Loucy (cell line): ENCODE measurements around the gene PLPP6.
A peak's percentile ranks its signal among the peaks of the same experiment; 100 is the strongest.

Experiments
- H2AFZ ChIP-seq: fragments of 200-600 bp; sonication (generic); 2 replicates; pipeline ENCODE4 v1.6.0; 2016; ENCODE audit warnings: antibody characterized with exemption, mild to moderate bottlenecking, low read length, moderate library complexity
- H3F3A ChIP-seq: fragments of 200-600 bp; 2 replicates; pipeline ENCODE4 v1.6.0; 2016; ENCODE audit warnings: antibody characterized with exemption, low read depth, mild to moderate bottlenecking
- H3K27me3 ChIP-seq: fragments of 200-600 bp; sonication (generic); 2 replicates; pipeline ENCODE4 v1.6.1; 2014; ENCODE audit warnings: low read length, mild to moderate bottlenecking; ENCODE audit not compliant: insufficient read depth, poor library complexity, severe bottlenecking
- H3K36me3 ChIP-seq: fragments of 200-600 bp; sonication (generic); 2 replicates; pipeline ENCODE4 v1.6.1; 2016; ENCODE audit warnings: low read length; ENCODE audit not compliant: insufficient read depth
- H3K4me1 ChIP-seq: fragments of 200-600 bp; sonication (generic); 2 replicates; pipeline ENCODE4 v1.5.1; 2014; ENCODE audit warnings: low read length, mild to moderate bottlenecking; ENCODE audit not compliant: insufficient read depth, poor library complexity, severe bottlenecking
- H3K4me2 ChIP-seq: fragments of 200-600 bp; sonication (generic); 2 replicates; pipeline ENCODE4 v1.6.0; 2014; ENCODE audit warnings: antibody characterized with exemption, low read length, low read depth, mild to moderate bottlenecking; ENCODE audit not compliant: poor library complexity, severe bottlenecking
- H3K4me3 ChIP-seq: fragments of 200-600 bp; sonication (generic); 2 replicates; pipeline ENCODE4 v1.5.1; 2014; ENCODE audit warnings: low read length, mild to moderate bottlenecking, mixed read lengths; ENCODE audit not compliant: poor library complexity, severe bottlenecking
- H3K79me2 ChIP-seq: fragments of 200-600 bp; sonication (generic); 2 replicates; pipeline ENCODE4 v1.6.1; 2014; ENCODE audit warnings: low read length; ENCODE audit not compliant: insufficient read depth
- H3K9ac ChIP-seq: fragments of 200-600 bp; sonication (generic); 2 replicates; pipeline ENCODE4 v1.6.0; 2014; ENCODE audit warnings: mild to moderate bottlenecking, low read depth, low read length, moderate library complexity; ENCODE audit not compliant: poor library complexity, severe bottlenecking
- H3K9me2 ChIP-seq: fragments of 200-600 bp; sonication (generic); replicated peaks from 2 replicates; pipeline ENCODE4 v1.6.1; 2016; ENCODE audit warnings: low read depth, low read length, mixed read lengths
- H3K9me3 ChIP-seq: fragments of 200-600 bp; sonication (generic); 2 replicates; pipeline ENCODE4 v1.6.1; 2014; ENCODE audit warnings: mild to moderate bottlenecking, antibody characterized with exemption, low read length, low read depth; ENCODE audit not compliant: insufficient read depth
- H4K20me1 ChIP-seq: fragments of 200-600 bp; sonication (generic); 2 replicates; pipeline ENCODE4 v1.6.0; 2014; ENCODE audit warnings: antibody characterized with exemption, low read length, mild to moderate bottlenecking; ENCODE audit not compliant: insufficient read depth, poor library complexity, severe bottlenecking
- EZH2phosphoT487 ChIP-seq: fragments of 200-600 bp; IDR thresholded peaks from 2 replicates; pipeline ENCODE4 v1.6.1; 2018; ENCODE audit warnings: antibody characterized with exemption, mild to moderate bottlenecking, moderate library complexity, borderline replicate concordance
- TF ChIP-seq, protein P1 (sequence below): fragments of 200-600 bp; sonication (generic); conservative IDR thresholded peaks from 2 replicates; pipeline ENCODE4 v1.5.1; 2014; ENCODE audit warnings: mild to moderate bottlenecking, antibody characterized with exemption, low read length

Gene PLPP6

DNA sequence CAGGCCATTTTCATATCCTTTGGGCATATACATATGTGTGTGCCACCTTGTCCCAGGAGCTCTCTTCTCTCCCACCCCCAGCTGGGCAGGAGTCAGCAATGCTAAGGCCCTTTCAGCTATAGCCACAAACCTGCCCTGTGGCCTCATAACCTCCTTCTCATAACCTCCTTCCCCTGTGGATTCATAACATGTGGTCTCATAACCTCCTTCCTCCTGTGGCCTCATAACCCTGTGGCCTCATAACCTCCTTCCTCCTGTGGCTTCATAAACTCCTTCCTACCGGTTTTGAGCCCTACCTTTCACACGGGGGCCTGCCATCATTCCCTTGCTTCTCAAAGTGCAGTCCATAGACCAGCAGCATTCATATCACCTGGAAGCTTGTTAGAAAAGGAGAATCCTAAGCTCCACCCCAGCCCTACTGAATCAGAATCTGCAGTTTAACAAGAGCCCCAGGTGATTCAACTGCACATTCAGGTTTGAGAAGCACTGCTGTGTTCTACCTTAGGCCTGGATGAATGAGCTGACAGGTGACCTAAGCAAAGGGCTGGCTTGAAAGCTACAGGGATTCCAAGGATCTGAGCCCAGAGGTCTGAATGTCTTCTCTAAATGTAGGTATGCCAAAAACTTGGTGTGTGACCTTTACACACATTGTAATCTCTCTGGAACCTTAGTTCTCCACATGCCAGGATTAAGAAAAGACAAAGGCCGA lies 41.9 kb upstream of the PLPP6 start:
- no peaks in the 10 kb centered on the region for H4K20me1 ChIP-seq
- TF ChIP-seq EZH2phosphoT487 = peak; percentile 96
- TF ChIP-seq, protein P1, sequence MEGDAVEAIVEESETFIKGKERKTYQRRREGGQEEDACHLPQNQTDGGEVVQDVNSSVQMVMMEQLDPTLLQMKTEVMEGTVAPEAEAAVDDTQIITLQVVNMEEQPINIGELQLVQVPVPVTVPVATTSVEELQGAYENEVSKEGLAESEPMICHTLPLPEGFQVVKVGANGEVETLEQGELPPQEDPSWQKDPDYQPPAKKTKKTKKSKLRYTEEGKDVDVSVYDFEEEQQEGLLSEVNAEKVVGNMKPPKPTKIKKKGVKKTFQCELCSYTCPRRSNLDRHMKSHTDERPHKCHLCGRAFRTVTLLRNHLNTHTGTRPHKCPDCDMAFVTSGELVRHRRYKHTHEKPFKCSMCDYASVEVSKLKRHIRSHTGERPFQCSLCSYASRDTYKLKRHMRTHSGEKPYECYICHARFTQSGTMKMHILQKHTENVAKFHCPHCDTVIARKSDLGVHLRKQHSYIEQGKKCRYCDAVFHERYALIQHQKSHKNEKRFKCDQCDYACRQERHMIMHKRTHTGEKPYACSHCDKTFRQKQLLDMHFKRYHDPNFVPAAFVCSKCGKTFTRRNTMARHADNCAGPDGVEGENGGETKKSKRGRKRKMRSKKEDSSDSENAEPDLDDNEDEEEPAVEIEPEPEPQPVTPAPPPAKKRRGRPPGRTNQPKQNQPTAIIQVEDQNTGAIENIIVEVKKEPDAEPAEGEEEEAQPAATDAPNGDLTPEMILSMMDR = no peak
- H3K4me1 ChIP-seq = peaks cover 14% of the 10 kb centered on the region
- no peaks in the 10 kb centered on the region for H3K36me3 ChIP-seq
- H3K4me3 ChIP-seq = no peak overlapping the region
- H3K9ac ChIP-seq = no peak overlapping the region
- no peaks in the 10 kb centered on the region for H3K9me2 ChIP-seq
- no peak overlapping the region for H3K4me2 ChIP-seq
- no peaks in the 10 kb centered on the region for H3K9me3 ChIP-seq
- H2AFZ ChIP-seq = no peak overlapping the region
- no peaks in the 10 kb centered on the region for H3K79me2 ChIP-seq
- peaks cover 92% of the 10 kb centered on the region for H3K27me3 ChIP-seq
- H3F3A ChIP-seq = no peaks in the 10 kb centered on the region

DNA sequence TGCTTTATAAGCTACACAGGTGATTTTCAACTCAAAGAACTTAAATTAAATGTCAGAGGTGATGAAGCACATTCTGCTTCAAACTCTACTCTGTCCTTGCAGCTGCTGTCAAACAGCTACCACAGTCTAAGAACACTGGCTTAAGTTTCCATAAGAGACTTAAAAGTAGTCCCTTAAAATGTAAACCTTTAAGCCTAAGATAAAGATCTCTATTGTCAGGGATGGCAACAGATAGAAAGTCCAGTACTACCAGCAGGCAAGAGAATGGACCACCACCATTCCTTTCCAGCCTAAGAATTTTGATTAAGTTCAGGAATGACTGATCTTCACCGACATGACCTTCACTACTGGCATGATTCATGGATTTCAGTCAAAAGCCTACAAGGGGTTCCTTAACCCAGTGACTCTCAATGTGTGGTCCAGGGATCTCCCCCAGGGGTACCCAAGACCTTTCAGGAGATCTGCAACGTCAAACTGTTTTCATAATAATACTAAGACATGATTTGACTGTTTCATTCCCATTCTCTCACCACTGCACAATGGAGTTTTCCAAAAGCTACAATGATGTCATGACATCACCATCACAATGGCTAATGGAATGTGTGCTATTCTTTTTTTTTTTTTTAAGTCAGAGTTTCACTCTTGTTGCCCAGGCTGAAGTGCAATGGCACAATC lies 41.1 kb upstream of the PLPP6 start:
- H3K9ac ChIP-seq = no peak overlapping the region
- no peak overlapping the region for H2AFZ ChIP-seq
- peaks cover 92% of the 10 kb centered on the region for H3K27me3 ChIP-seq
- no peaks in the 10 kb centered on the region for H3K9me3 ChIP-seq
- H4K20me1 ChIP-seq = no peaks in the 10 kb centered on the region
- H3K36me3 ChIP-seq = no peaks in the 10 kb centered on the region
- H3K79me2 ChIP-seq = no peaks in the 10 kb centered on the region
- H3F3A ChIP-seq = no peaks in the 10 kb centered on the region
- no peak overlapping the region for H3K4me2 ChIP-seq
- H3K9me2 ChIP-seq = no peaks in the 10 kb centered on the region
- no peak overlapping the region for H3K4me3 ChIP-seq
- TF ChIP-seq EZH2phosphoT487 = no peak
- TF ChIP-seq, protein P1 = no peak
- H3K4me1 ChIP-seq = peaks cover 14% of the 10 kb centered on the region

DNA sequence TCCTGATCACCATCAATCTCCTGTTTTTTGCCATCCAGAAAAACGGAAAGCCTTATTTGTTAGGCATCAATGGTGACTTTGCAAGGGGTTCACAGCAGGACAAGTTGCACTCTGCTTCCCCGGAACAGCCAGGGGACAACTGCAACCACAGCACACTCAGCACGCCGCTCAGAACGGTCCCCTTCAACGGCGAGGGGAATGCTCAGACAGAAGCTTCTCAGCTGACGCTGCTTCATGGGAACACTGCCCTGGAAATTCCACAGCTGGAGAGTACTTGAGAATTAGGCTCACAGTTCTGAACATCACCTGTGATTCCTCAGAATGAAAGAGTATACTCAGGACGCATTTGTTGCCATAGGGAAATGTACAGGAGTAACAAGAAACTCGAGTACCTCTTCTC lies 40.1 kb upstream of the PLPP6 start:
- no peaks in the 10 kb centered on the region for H3K79me2 ChIP-seq
- peaks cover 14% of the 10 kb centered on the region for H3K4me1 ChIP-seq
- H3K9me3 ChIP-seq = no peaks in the 10 kb centered on the region
- no peaks in the 10 kb centered on the region for H4K20me1 ChIP-seq
- no peaks in the 10 kb centered on the region for H3K36me3 ChIP-seq
- H3K4me2 ChIP-seq = no peak overlapping the region
- H3K27me3 ChIP-seq = peaks cover 92% of the 10 kb centered on the region
- H2AFZ ChIP-seq = no peak overlapping the region
- H3K9me2 ChIP-seq = no peaks in the 10 kb centered on the region
- H3F3A ChIP-seq = no peaks in the 10 kb centered on the region
- no peak overlapping the region for H3K4me3 ChIP-seq
- TF ChIP-seq, protein P1 = no peak
- no peak for TF ChIP-seq EZH2phosphoT487
- no peak overlapping the region for H3K9ac ChIP-seq
